OCI-LY3 (cell line): ENCODE data around the gene SUPT16H.
A peak's percentile ranks its signal among the peaks of the same experiment; 100 is the strongest.

Source experiments
- H2AFZ ChIP-seq: fragments of 200-600, 300-600 bp; shearing (Covaris generic); 2 replicates; pipeline ENCODE4 v1.6.0; 2014; ENCODE audit warnings: antibody characterized with exemption, low read depth, low read length
- H3K27ac ChIP-seq: fragments of 200-600, 300-600 bp; sonication (generic); 2 replicates; pipeline ENCODE4 v1.5.1; 2014; ENCODE audit warnings: mild to moderate bottlenecking, low read length, moderate library complexity, mixed read lengths
- H3K27me3 ChIP-seq: fragments of 200-600, 300-600 bp; sonication (generic); 2 replicates; pipeline ENCODE4 v1.6.1; 2014; ENCODE audit warnings: low read depth, low read length, mixed read lengths
- H3K36me3 ChIP-seq: fragments of 200-600, 300-600 bp; sonication (generic); replicated peaks from 2 replicates; pipeline ENCODE3; 2014; ENCODE audit warnings: low read depth, low read length, mixed read lengths
- H3K4me1 ChIP-seq: fragments of 300-600, 200-600 bp; sonication (generic); 2 replicates; pipeline ENCODE4 v1.6.1; 2014; ENCODE audit warnings: low read length, mixed read lengths
- H3K4me2 ChIP-seq: fragments of 200-600, 300-600 bp; sonication (generic); 2 replicates; pipeline ENCODE4 v1.6.1; 2014; ENCODE audit warnings: low read length, mixed read lengths
- H3K4me3 ChIP-seq: fragments of 300-600, 200-600 bp; sonication (generic); 2 replicates; pipeline ENCODE4 v1.5.1; 2014; ENCODE audit warnings: antibody characterized with exemption, mild to moderate bottlenecking, low read length, moderate library complexity
- H3K79me2 ChIP-seq: fragments of 300-600, 200-600 bp; shearing (Covaris generic); 2 replicates; pipeline ENCODE4 v1.6.1; 2014; ENCODE audit warnings: mild to moderate bottlenecking, low read length, mixed read lengths
- H3K9ac ChIP-seq: fragments of 300-600, 200-600 bp; shearing (Covaris generic); 2 replicates; pipeline ENCODE4 v1.6.0; 2014; ENCODE audit warnings: mild to moderate bottlenecking, low read length, moderate library complexity
- H3K9me3 ChIP-seq: fragments of 200-600, 300-600 bp; shearing (Covaris generic); 2 replicates; pipeline ENCODE4 v1.6.1; 2014; ENCODE audit warnings: low read length, mixed read lengths; ENCODE audit not compliant: insufficient read depth
- H4K20me1 ChIP-seq: fragments of 200-600, 300-600 bp; sonication (generic); 2 replicates; pipeline ENCODE4 v1.6.1; 2016; ENCODE audit warnings: low read length, mixed read lengths; ENCODE audit not compliant: insufficient read depth
- CTCF ChIP-seq: fragments of 200-600, 300-600 bp; sonication (generic); IDR thresholded peaks from 2 replicates; pipeline ENCODE4 v1.5.1; 2014; ENCODE audit warnings: antibody characterized with exemption, low read length, low read depth
- EZH2phosphoT487 ChIP-seq: fragments of 200-600 bp; shearing (Covaris generic); IDR thresholded peaks from 2 replicates; pipeline ENCODE4 v1.6.1; 2018; ENCODE audit warnings: antibody characterized with exemption, mixed run types, low read depth

SUPT16H gene

GRCh38 chr14:21369949-21370679, 13.7 kb downstream of the SUPT16H start:
- Histone ChIP-seq H3K27ac (no peak overlapping the region), H3K36me3 (peaks cover 75% of the 10 kb centered on the region), H3K4me1 (no peaks in the 10 kb centered on the region), H3K4me3 (no peak overlapping the region), H3K9me3 (no peaks in the 10 kb centered on the region), H3K27me3 (no peaks in the 10 kb centered on the region), H3K79me2 (peaks cover 23% of the 10 kb centered on the region), H4K20me1 (no peaks in the 10 kb centered on the region), H2AFZ (no peak overlapping the region), H3K9ac (no peak overlapping the region), H3K4me2 (no peak overlapping the region)
- TF ChIP-seq EZH2phosphoT487 (no peak), CTCF (no peak)

- H3K36me3 ChIP-seq, result peaks cover 84% of the 10 kb centered on the region
- no peak overlapping the region for H3K27ac ChIP-seq
- H2AFZ ChIP-seq, result no peak overlapping the region
- H3K4me3 ChIP-seq, result no peak overlapping the region
- TF ChIP-seq EZH2phosphoT487 (no peak), CTCF (no peak)
- H3K9me3 ChIP-seq, result no peaks in the 10 kb centered on the region
- H4K20me1 ChIP-seq, result no peaks in the 10 kb centered on the region
- H3K9ac ChIP-seq, result no peak overlapping the region
- H3K4me1 ChIP-seq, result no peaks in the 10 kb centered on the region
- no peaks in the 10 kb centered on the region for H3K27me3 ChIP-seq
- H3K4me2 ChIP-seq, result no peak overlapping the region
- 0 out of 2 replicates have a peak, but pooled peaks cover 4% of the 10 kb centered on the region for H3K79me2 ChIP-seq
Measured at GRCh38 chr14:21367582-21368144, 16.2 kb downstream of the SUPT16H start.

GRCh38 chr14:21356511-21356910, 27.3 kb downstream of the SUPT16H start:
- Histone ChIP-seq H3K27me3 (no peaks in the 10 kb centered on the region), H3K4me1 (peaks cover 11% of the 10 kb centered on the region), H3K79me2 (no peaks in the 10 kb centered on the region), H3K4me2 (no peak overlapping the region), H3K36me3 (peaks cover 70% of the 10 kb centered on the region), H3K9ac (no peak overlapping the region), H3K27ac (no peak overlapping the region), H4K20me1 (no peaks in the 10 kb centered on the region), H3K4me3 (no peak overlapping the region), H3K9me3 (no peaks in the 10 kb centered on the region), H2AFZ (no peak overlapping the region)
- TF ChIP-seq EZH2phosphoT487 (no peak), CTCF (no peak)

GRCh38 chr14:21352587-21352986, 31.2 kb downstream of the SUPT16H start:
- H3K9ac ChIP-seq, result no peak overlapping the region
- no peaks in the 10 kb centered on the region for H3K27me3 ChIP-seq
- no peaks in the 10 kb centered on the region for H3K79me2 ChIP-seq
- peaks cover 11% of the 10 kb centered on the region for H3K4me1 ChIP-seq
- H3K4me2 ChIP-seq, result no peak overlapping the region
- no peaks in the 10 kb centered on the region for H3K9me3 ChIP-seq
- H3K36me3 ChIP-seq, result peaks cover 56% of the 10 kb centered on the region
- H3K27ac ChIP-seq, result peak overlapping the region; percentile 29; the same call in 1 of the 2 replicates
- no peak overlapping the region for H3K4me3 ChIP-seq
- TF ChIP-seq EZH2phosphoT487, result no peak
- TF ChIP-seq CTCF, result no peak
- no peaks in the 10 kb centered on the region for H4K20me1 ChIP-seq
- no peak overlapping the region for H2AFZ ChIP-seq
